Activated naive CD8-positive, alpha-beta T cell treated with anti-CD3 and anti-CD28 coated beads for 36 hours (primary cell): Measurements from ENCODE around the gene EFHC1. TPM values are rescaled to one million over a fixed set of nuclear protein-coding genes. Genes with fewer than 3 reads are reported as not detected.

Experiments
- DNase-seq: peaks from one replicate; pipeline ENCODE4 v3.0.0; 2021
- H3K27ac Mint-ChIP-seq: one replicate; pipeline ENCODE4 v1.8.0; 2022; ENCODE audit warnings: mild to moderate bottlenecking, moderate library complexity, mixed read lengths
- H3K27me3 Mint-ChIP-seq: one replicate; pipeline ENCODE4 v1.8.0; 2022; ENCODE audit warnings: mild to moderate bottlenecking, mixed read lengths
- H3K36me3 Mint-ChIP-seq: one replicate; pipeline ENCODE4 v1.8.0; 2021; ENCODE audit warnings: mild to moderate bottlenecking, mixed read lengths
- H3K4me1 Mint-ChIP-seq: one replicate; pipeline ENCODE4 v1.8.0; 2021; ENCODE audit warnings: mixed read lengths
- H3K4me3 Mint-ChIP-seq: one replicate; pipeline ENCODE4 v1.8.0; 2022; ENCODE audit warnings: mild to moderate bottlenecking, moderate library complexity, mixed read lengths
- H3K9me3 Mint-ChIP-seq: one replicate; pipeline ENCODE4 v1.8.0; 2022; ENCODE audit warnings: mixed read lengths
- total RNA-seq, 2 experiments: library from RNA; stranded (reverse); gene quantifications; one replicate each; pipeline ENCODE4 v1.2.3, GENCODE V29; 2021

EFHC1 gene
- total RNA-seq, 2 experiments from 2014 or later, result 2.8 to 3.1 TPM

- no peaks in the 10 kb centered on the region for H3K27me3 Mint-ChIP-seq
- no peaks in the 10 kb centered on the region for H3K9me3 Mint-ChIP-seq
- DNase-seq, result no peak
- H3K4me1 Mint-ChIP-seq, result peaks cover 2% of the 10 kb centered on the region
- H3K36me3 Mint-ChIP-seq, result peaks cover 2% of the 10 kb centered on the region
- no peak overlapping the region for H3K4me3 Mint-ChIP-seq
- H3K27ac Mint-ChIP-seq, result no peak overlapping the region
These were observed 129.3 kb downstream of the EFHC1 start for GRCh38 chr6:52549428-52549827.

- Mint-ChIP-seq H3K27ac (no peak overlapping the region), H3K4me1 (peaks cover 2% of the 10 kb centered on the region), H3K27me3 (no peaks in the 10 kb centered on the region), H3K9me3 (no peaks in the 10 kb centered on the region), H3K36me3 (peaks cover 2% of the 10 kb centered on the region), H3K4me3 (no peak overlapping the region)
- no peak for DNase-seq
These were observed 130.0 kb downstream of the EFHC1 start for GRCh38 chr6:52550014-52550575.

GRCh38 chr6:52550870-52551269 lies 130.7 kb downstream of the EFHC1 start:
- DNase-seq, result no peak
- Mint-ChIP-seq H3K4me1 (peaks cover 4% of the 10 kb centered on the region), H3K36me3 (peaks cover 2% of the 10 kb centered on the region), H3K27me3 (no peaks in the 10 kb centered on the region), H3K27ac (no peak overlapping the region), H3K4me3 (no peak overlapping the region), H3K9me3 (no peaks in the 10 kb centered on the region)

- Mint-ChIP-seq H3K36me3 (peaks cover 2% of the 10 kb centered on the region), H3K27ac (no peak overlapping the region), H3K4me1 (peaks cover 6% of the 10 kb centered on the region), H3K9me3 (no peaks in the 10 kb centered on the region), H3K4me3 (no peak overlapping the region), H3K27me3 (no peaks in the 10 kb centered on the region)
- no peak for DNase-seq
These were observed 131.5 kb downstream of the EFHC1 start for GRCh38 chr6:52551483-52552277.

- no peak for DNase-seq
- Mint-ChIP-seq H3K27ac (no peak overlapping the region), H3K4me3 (no peak overlapping the region), H3K36me3 (no peaks in the 10 kb centered on the region), H3K27me3 (no peaks in the 10 kb centered on the region), H3K9me3 (no peaks in the 10 kb centered on the region), H3K4me1 (peaks cover 6% of the 10 kb centered on the region)
These were observed 132.1 kb downstream of the EFHC1 start for GRCh38 chr6:52552278-52552643.

GRCh38 chr6:52553158-52553557 lies 133.0 kb downstream of the EFHC1 start:
- H3K36me3 Mint-ChIP-seq, result no peaks in the 10 kb centered on the region
- no peaks in the 10 kb centered on the region for H3K9me3 Mint-ChIP-seq
- H3K27ac Mint-ChIP-seq, result no peak overlapping the region
- H3K27me3 Mint-ChIP-seq, result no peaks in the 10 kb centered on the region
- peaks cover 8% of the 10 kb centered on the region for H3K4me1 Mint-ChIP-seq
- no peak for DNase-seq
- no peak overlapping the region for H3K4me3 Mint-ChIP-seq

GRCh38 chr6:52553719-52554118 lies 133.6 kb downstream of the EFHC1 start:
- H3K4me3 Mint-ChIP-seq, result no peak overlapping the region
- H3K27me3 Mint-ChIP-seq, result no peaks in the 10 kb centered on the region
- no peaks in the 10 kb centered on the region for H3K36me3 Mint-ChIP-seq
- H3K9me3 Mint-ChIP-seq, result no peaks in the 10 kb centered on the region
- no peak for DNase-seq
- H3K27ac Mint-ChIP-seq, result no peak overlapping the region
- peaks cover 8% of the 10 kb centered on the region for H3K4me1 Mint-ChIP-seq

GRCh38 chr6:52554684-52555280 lies 134.6 kb downstream of the EFHC1 start:
- H3K27ac Mint-ChIP-seq, result no peak overlapping the region
- no peak overlapping the region for H3K4me3 Mint-ChIP-seq
- DNase-seq, result no peak
- H3K4me1 Mint-ChIP-seq, result peaks cover 8% of the 10 kb centered on the region
- H3K27me3 Mint-ChIP-seq, result no peaks in the 10 kb centered on the region
- H3K9me3 Mint-ChIP-seq, result no peaks in the 10 kb centered on the region
- no peaks in the 10 kb centered on the region for H3K36me3 Mint-ChIP-seq

GRCh38 chr6:52555518-52556233 lies 135.5 kb downstream of the EFHC1 start:
- Mint-ChIP-seq H3K9me3 (no peaks in the 10 kb centered on the region), H3K36me3 (no peaks in the 10 kb centered on the region), H3K4me3 (no peak overlapping the region), H3K27me3 (no peaks in the 10 kb centered on the region), H3K4me1 (peaks cover 8% of the 10 kb centered on the region), H3K27ac (no peak overlapping the region)
- DNase-seq, result no peak

- Mint-ChIP-seq H3K27ac (no peak overlapping the region), H3K36me3 (no peaks in the 10 kb centered on the region), H3K27me3 (no peaks in the 10 kb centered on the region), H3K4me1 (peaks cover 6% of the 10 kb centered on the region), H3K9me3 (no peaks in the 10 kb centered on the region), H3K4me3 (no peak overlapping the region)
- no peak for DNase-seq
These were observed 137.5 kb downstream of the EFHC1 start for GRCh38 chr6:52557389-52558265.

- Mint-ChIP-seq H3K4me3 (no peak overlapping the region), H3K4me1 (peaks cover 9% of the 10 kb centered on the region), H3K27ac (no peak overlapping the region), H3K36me3 (no peaks in the 10 kb centered on the region), H3K27me3 (no peaks in the 10 kb centered on the region), H3K9me3 (no peaks in the 10 kb centered on the region)
- DNase-seq, result no peak
These were observed 138.3 kb downstream of the EFHC1 start for GRCh38 chr6:52558266-52559000.

GRCh38 chr6:52560462-52560861 lies 140.3 kb downstream of the EFHC1 start:
- Mint-ChIP-seq H3K27me3 (no peaks in the 10 kb centered on the region), H3K27ac (no peak overlapping the region), H3K36me3 (no peaks in the 10 kb centered on the region), H3K4me1 (peaks cover 10% of the 10 kb centered on the region), H3K9me3 (no peaks in the 10 kb centered on the region), H3K4me3 (no peak overlapping the region)
- DNase-seq, result no peak

- Mint-ChIP-seq H3K4me1 (peaks cover 17% of the 10 kb centered on the region), H3K9me3 (no peaks in the 10 kb centered on the region), H3K27ac (no peak overlapping the region), H3K4me3 (no peak overlapping the region), H3K36me3 (no peaks in the 10 kb centered on the region), H3K27me3 (no peaks in the 10 kb centered on the region)
- no peak for DNase-seq
These were observed 142.8 kb downstream of the EFHC1 start for GRCh38 chr6:52562911-52563310.

GRCh38 chr6:52564856-52565255 lies 144.7 kb downstream of the EFHC1 start:
- Mint-ChIP-seq H3K4me3 (no peak overlapping the region), H3K36me3 (no peaks in the 10 kb centered on the region), H3K9me3 (no peaks in the 10 kb centered on the region), H3K27ac (no peak overlapping the region), H3K4me1 (peaks cover 20% of the 10 kb centered on the region), H3K27me3 (no peaks in the 10 kb centered on the region)
- DNase-seq, result no peak
